LNCAP (cell line): ENCODE data around the gene MTHFD1L.

Experiments
- TF ChIP-seq, protein P1 (sequence below): fragments of 450-650 bp; IDR thresholded peaks from 2 replicates; pipeline ENCODE4 v1.5.1; 2017; ENCODE audit warnings: mild to moderate bottlenecking

Gene MTHFD1L

DNA sequence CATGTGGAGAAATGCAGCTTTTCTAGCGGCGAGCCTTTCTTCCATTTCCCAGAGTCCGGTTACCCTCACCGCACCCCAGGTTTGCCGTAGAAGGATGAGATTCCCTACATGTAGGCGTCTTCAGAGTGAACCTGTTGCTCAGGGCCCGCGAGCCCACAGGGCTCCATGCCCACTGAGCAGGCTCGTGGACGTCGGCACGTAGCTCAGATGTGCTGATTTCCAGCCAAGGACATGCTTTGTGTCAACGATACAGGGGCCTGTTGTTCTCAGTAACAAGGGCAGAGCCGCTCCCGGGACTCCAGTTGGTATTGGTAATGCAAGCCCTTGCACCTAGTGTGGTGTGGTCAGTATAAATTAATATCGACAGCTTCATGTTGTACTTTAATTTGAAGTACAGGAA, 159.6 kb downstream of the MTHFD1L start:
- TF ChIP-seq, protein P1, sequence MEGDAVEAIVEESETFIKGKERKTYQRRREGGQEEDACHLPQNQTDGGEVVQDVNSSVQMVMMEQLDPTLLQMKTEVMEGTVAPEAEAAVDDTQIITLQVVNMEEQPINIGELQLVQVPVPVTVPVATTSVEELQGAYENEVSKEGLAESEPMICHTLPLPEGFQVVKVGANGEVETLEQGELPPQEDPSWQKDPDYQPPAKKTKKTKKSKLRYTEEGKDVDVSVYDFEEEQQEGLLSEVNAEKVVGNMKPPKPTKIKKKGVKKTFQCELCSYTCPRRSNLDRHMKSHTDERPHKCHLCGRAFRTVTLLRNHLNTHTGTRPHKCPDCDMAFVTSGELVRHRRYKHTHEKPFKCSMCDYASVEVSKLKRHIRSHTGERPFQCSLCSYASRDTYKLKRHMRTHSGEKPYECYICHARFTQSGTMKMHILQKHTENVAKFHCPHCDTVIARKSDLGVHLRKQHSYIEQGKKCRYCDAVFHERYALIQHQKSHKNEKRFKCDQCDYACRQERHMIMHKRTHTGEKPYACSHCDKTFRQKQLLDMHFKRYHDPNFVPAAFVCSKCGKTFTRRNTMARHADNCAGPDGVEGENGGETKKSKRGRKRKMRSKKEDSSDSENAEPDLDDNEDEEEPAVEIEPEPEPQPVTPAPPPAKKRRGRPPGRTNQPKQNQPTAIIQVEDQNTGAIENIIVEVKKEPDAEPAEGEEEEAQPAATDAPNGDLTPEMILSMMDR = no peak

DNA sequence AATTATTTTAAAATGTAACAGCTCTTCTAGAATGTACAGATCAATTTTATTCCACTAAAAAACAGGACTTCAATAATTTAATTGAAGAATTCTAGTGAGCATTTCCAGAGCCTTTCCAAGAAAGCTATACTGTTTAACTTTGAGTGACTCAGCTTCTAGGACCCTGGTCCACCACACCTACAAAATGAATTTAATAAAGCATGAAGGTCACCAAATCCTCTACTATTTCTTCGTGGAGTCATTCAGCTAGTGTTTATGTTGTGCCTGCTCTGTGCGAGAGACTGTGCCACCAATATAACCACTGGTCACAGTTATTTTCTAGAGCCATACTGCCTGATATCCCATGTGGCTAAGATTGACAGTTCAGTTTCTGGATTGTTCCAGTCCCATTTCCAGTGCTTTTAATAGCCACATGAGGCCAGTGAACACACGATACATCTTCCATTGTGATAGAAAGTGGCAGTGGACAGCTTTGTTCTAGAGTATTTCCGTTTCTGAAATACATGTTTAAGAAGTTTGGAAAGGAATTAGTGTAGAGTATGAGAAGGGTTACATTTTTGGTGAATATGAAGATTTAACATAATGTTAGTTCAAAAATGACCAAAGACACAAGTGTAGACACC, 160.7 kb downstream of the MTHFD1L start:
- TF ChIP-seq, protein P1 = no peak

DNA sequence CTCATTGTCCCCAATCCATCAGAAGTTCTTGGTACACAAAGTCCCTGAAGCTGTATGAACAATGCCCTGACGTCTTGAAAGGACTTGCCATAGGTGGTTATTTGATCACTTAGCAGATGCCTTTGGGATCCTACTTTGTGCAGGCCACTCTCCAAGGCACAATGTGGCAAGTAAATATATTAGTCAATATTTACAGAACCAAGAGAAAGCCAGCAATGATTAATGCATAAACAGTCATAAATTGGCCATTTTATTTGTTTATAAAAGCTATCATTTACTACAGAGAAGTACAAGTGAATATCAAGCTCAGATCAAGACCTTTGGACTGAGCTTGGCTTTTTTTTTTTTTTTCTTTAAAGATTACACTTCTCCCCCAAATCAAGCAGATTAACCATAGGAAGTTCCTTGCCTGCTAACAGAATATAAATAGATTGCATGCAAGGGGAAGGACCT, 161.8 kb downstream of the MTHFD1L start:
- TF ChIP-seq, protein P1 = no peak

DNA sequence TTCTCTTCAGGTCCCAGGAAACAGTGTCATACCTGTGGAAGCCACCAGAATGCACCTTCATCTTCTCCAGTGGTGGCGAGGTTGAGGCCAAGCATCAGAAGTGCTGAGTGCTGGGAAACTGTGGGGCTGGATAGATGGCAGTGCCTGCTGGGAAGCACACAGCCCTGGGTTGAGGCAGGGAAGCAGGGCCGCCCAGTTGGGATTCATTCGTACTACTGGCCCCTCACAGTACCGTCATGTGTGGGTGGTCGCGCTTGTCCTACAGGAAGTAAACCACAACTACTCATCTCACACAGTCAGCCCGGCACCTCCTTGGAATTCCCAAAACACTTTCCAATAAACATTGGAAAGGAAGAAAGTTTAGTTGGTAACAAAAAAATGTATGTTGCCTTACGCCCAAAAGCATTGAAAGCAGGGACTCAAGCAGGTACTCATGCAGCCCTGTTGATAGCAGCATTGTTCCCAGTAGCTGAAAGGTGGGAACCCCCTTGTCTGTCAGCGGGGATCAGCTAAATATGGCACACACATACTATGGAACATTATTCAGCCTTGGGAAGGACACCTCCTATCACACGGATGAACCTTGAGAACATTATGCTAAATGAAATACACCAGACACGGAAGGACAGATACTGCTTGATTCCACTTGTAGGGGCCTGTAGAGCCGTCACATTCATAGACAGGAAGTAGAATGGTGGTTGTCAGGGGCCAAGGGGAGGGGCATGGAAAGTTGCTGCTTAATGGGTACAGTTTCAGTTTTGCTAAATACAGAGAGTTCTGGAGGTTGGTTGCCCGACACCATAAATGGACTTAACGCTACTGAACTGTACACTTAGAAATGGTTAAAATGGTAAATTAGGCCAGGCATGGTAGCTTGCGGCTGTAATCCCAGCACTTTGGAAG, 162.7 kb downstream of the MTHFD1L start:
- TF ChIP-seq, protein P1 = no peak

DNA sequence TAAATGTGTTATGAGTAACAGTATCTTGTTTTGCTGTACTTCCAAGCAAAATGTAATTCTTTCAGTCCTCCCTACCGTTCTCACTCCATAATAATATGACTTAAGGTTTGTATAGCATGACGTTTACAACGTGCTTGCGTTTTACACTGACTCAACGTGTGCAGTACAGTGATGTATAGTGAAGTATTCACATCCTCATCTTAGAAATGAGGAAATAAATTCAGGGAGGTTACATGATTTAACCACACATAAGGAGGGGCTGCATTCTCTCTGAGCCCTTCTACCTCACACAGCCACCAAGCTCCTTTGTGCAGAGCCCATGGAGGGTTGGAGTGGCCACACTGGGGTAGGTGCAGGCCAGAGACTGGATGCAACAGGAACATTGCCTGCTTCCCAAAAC, 164.5 kb downstream of the MTHFD1L start:
- TF ChIP-seq, protein P1 = no peak

DNA sequence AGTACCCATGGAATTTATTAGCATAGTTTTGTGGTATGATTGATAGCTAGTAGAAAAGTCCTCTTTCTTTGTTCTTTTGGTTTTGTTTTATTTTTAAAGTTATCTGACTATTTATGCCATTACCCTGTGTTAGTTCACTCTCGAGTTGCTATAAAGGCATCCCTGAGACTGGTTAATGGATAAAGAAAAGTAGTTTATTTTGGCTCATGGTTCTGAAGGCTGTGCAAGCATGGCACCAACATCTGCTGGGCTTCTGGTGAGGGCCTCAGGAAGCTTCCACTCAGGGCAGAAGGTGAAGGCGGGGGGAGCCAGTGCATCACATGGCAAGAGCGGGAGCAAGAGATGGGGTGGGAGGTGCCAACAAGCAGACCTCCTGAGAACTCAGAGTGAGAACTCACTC, 166.5 kb downstream of the MTHFD1L start:
- TF ChIP-seq, protein P1 = no peak

DNA sequence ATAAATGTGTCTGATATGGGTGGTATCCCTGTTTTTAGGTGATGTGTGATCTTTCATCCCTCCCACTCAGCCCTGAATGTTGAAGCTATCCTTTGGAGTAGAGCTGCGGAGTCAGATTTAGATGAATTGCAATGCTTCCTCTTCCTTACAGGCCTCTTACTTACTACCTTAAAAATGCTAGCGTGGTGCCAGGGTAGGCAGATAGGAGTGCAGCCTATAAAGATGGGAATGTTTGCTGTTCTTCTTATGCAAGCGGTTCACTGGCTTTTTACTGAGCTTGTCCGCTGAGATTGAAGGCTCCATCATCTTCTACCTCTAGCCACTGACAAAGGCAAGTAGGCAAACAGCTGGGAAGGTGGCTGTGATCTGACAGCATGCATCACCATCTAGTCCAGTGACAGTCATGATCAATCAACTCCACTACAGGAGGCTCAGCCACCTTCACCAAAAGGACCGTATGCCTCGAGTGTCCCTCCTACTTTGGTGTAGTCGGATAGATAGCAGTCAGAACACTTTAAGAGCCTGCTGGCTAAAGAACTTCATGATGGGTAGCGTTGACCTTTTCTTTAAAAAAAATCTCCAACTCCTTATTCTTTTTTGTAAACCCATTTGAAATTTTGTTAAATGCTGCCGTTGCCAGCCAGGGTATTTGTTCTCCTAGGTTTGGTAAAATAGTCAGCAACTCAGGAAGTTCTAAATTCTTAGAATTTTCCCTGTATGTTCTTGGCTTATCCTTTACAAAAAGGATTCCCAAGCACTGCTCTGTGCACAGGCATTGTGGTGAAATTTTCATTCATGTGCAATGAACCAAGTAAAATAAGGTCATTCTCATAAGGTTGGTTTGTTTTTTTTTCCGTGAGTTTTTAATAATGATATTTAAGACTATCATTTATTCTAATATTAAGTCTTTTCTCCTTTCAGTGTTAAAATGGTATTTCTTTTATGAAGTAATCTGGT, 169.6 kb downstream of the MTHFD1L start:
- TF ChIP-seq, protein P1 = no peak
